Measurements from ENCODE around the gene APOL4.

- TF ChIP-seq CTCF (IDR thresholded peaks at IDR 0.05; ENCODE audit: insufficient read depth, low read depth, low read length) (no peak), EZH2 (IDR thresholded peaks at IDR 0.05; ENCODE audit: insufficient read depth, low read length) (no peak)
Observed at GRCh38 chr22:36151006-36151595, 50.5 kb downstream of the APOL4 start.

Measured in astrocyte (in vitro differentiated cells and primary cell).